T-helper 2 cell treated with Interferon-gamma antibody and Interleukin-4, amounts not matched to agents 5 μg/mL and 100 μg/mL, for 36 hours (primary cell): ENCODE measurements around the gene CDC42BPG.
A peak's percentile ranks its signal among the peaks of the same experiment; 100 is the strongest.

Experiments used
- DNase-seq: peaks from one replicate; pipeline ENCODE4 v3.0.0; 2021; ENCODE audit warnings: low spot score
- H3K27ac Mint-ChIP-seq: one replicate; pipeline ENCODE4 v1.8.0; 2021; ENCODE audit warnings: mild to moderate bottlenecking, mixed read lengths
- H3K27me3 Mint-ChIP-seq: one replicate; pipeline ENCODE4 v1.8.0; 2021; ENCODE audit warnings: low read depth, mixed read lengths
- H3K36me3 Mint-ChIP-seq: one replicate; pipeline ENCODE4 v1.8.0; 2021; ENCODE audit warnings: low read depth, mixed read lengths
- H3K4me1 Mint-ChIP-seq: one replicate; pipeline ENCODE4 v1.8.0; 2021; ENCODE audit warnings: low read depth, mixed read lengths
- H3K4me3 Mint-ChIP-seq: one replicate; pipeline ENCODE4 v1.8.0; 2022; ENCODE audit warnings: mild to moderate bottlenecking, moderate library complexity, mixed read lengths
- H3K9me3 Mint-ChIP-seq: one replicate; pipeline ENCODE4 v1.8.0; 2021; ENCODE audit warnings: mixed read lengths

CDC42BPG gene

GRCh38 chr11:64810891-64811272 is 33.6 kb downstream of the CDC42BPG start:
- DNase-seq, result no peak
- peak overlapping the region; percentile 88 for H3K27ac Mint-ChIP-seq

GRCh38 chr11:64810271-64810890 is 34.1 kb downstream of the CDC42BPG start, which contains the start of gene MEN1:
Gene MEN1, minus strand, starts transcription at chr11:64810551. Its CDS starts 442 bp downstream, at chr11:64810109.
- peak; percentile 85 for DNase-seq
- peaks cover 17% of the 10 kb centered on the region for H3K36me3 Mint-ChIP-seq
- peak within 1 kb of the TSS; percentile 88 for H3K27ac Mint-ChIP-seq
- peaks cover 14% of the 10 kb centered on the region for H3K4me1 Mint-ChIP-seq
- H3K27me3 Mint-ChIP-seq, result no peaks in the 10 kb centered on the region
- H3K4me3 Mint-ChIP-seq, result peak within 1 kb of the TSS; percentile 94
- no peaks in the 10 kb centered on the region for H3K9me3 Mint-ChIP-seq

More at GRCh38 chr11:64810891-64811272, 33.6 kb downstream of the CDC42BPG start:
- H3K36me3 Mint-ChIP-seq, result peaks cover 12% of the 10 kb centered on the region
- peak overlapping the region; percentile 94 for H3K4me3 Mint-ChIP-seq
- H3K4me1 Mint-ChIP-seq, result peaks cover 14% of the 10 kb centered on the region
- peaks cover 2% of the 10 kb centered on the region for H3K27me3 Mint-ChIP-seq
- H3K9me3 Mint-ChIP-seq, result no peaks in the 10 kb centered on the region

GRCh38 chr11:64809781-64810241 is 34.6 kb downstream of the CDC42BPG start:
- H3K4me1 Mint-ChIP-seq, result peaks cover 14% of the 10 kb centered on the region
- no peak for DNase-seq
- peak overlapping the region; percentile 94 for H3K4me3 Mint-ChIP-seq
- H3K27me3 Mint-ChIP-seq, result no peaks in the 10 kb centered on the region
- H3K9me3 Mint-ChIP-seq, result no peaks in the 10 kb centered on the region
- H3K36me3 Mint-ChIP-seq, result peaks cover 17% of the 10 kb centered on the region
- peak overlapping the region; percentile 69 for H3K27ac Mint-ChIP-seq

GRCh38 chr11:64805481-64805880 is 39.0 kb downstream of the CDC42BPG start:
- no peaks in the 10 kb centered on the region for H3K9me3 Mint-ChIP-seq
- H3K27ac Mint-ChIP-seq, result no peak overlapping the region
- H3K36me3 Mint-ChIP-seq, result peaks cover 19% of the 10 kb centered on the region
- no peak overlapping the region for H3K4me3 Mint-ChIP-seq
- H3K27me3 Mint-ChIP-seq, result no peaks in the 10 kb centered on the region
- peaks cover 23% of the 10 kb centered on the region for H3K4me1 Mint-ChIP-seq
- DNase-seq, result no peak

- Mint-ChIP-seq H3K4me3 (peak overlapping the region; percentile 91), H3K4me1 (peaks cover 21% of the 10 kb centered on the region), H3K27me3 (no peaks in the 10 kb centered on the region), H3K36me3 (peaks cover 21% of the 10 kb centered on the region), H3K9me3 (no peaks in the 10 kb centered on the region), H3K27ac (no peak overlapping the region)
- DNase-seq, result no peak
Observed at GRCh38 chr11:64804346-64805210, 39.9 kb downstream of the CDC42BPG start.

- Mint-ChIP-seq H3K36me3 (peaks cover 24% of the 10 kb centered on the region), H3K27ac (peak overlapping the region; percentile 82), H3K4me1 (peaks cover 16% of the 10 kb centered on the region), H3K9me3 (no peaks in the 10 kb centered on the region), H3K4me3 (peak overlapping the region; percentile 91), H3K27me3 (no peaks in the 10 kb centered on the region)
- DNase-seq, result no peak
Observed at GRCh38 chr11:64803846-64804345, 40.6 kb downstream of the CDC42BPG start.

- H3K4me1 Mint-ChIP-seq, result peaks cover 15% of the 10 kb centered on the region
- H3K9me3 Mint-ChIP-seq, result no peaks in the 10 kb centered on the region
- H3K27ac Mint-ChIP-seq, result peak within 1 kb of the TSS; percentile 82
- DNase-seq, result peak; percentile 89
- peaks cover 26% of the 10 kb centered on the region for H3K36me3 Mint-ChIP-seq
- H3K27me3 Mint-ChIP-seq, result no peaks in the 10 kb centered on the region
- peak within 1 kb of the TSS; percentile 91 for H3K4me3 Mint-ChIP-seq
Observed at GRCh38 chr11:64803158-64803845, 41.2 kb downstream of the CDC42BPG start, which contains the start of gene MAP4K2. Gene MAP4K2, minus strand, starts transcription at chr11:64803214. Its CDS starts 65 bp downstream, at chr11:64803149.

- peak overlapping the region; percentile 83 for H3K4me3 Mint-ChIP-seq
Observed at GRCh38 chr11:64802370-64803157, 41.9 kb downstream of the CDC42BPG start.

GRCh38 chr11:64801561-64802369 is 42.7 kb downstream of the CDC42BPG start:
- no peaks in the 10 kb centered on the region for H3K9me3 Mint-ChIP-seq
- DNase-seq, result no peak
- peaks cover 12% of the 10 kb centered on the region for H3K4me1 Mint-ChIP-seq
- H3K36me3 Mint-ChIP-seq, result peaks cover 21% of the 10 kb centered on the region
- no peaks in the 10 kb centered on the region for H3K27me3 Mint-ChIP-seq
- H3K27ac Mint-ChIP-seq, result peak overlapping the region; percentile 76
- H3K4me3 Mint-ChIP-seq, result peak overlapping the region; percentile 83

More at GRCh38 chr11:64802370-64803157, 41.9 kb downstream of the CDC42BPG start:
- Mint-ChIP-seq H3K27me3 (no peaks in the 10 kb centered on the region), H3K4me1 (peaks cover 12% of the 10 kb centered on the region), H3K27ac (peak overlapping the region; percentile 76), H3K36me3 (peaks cover 24% of the 10 kb centered on the region), H3K9me3 (no peaks in the 10 kb centered on the region)
- DNase-seq, result peak; percentile 19

- Mint-ChIP-seq H3K27ac (peak overlapping the region; percentile 63), H3K4me3 (peak overlapping the region; percentile 83), H3K36me3 (peaks cover 23% of the 10 kb centered on the region), H3K27me3 (no peaks in the 10 kb centered on the region), H3K4me1 (peaks cover 12% of the 10 kb centered on the region), H3K9me3 (no peaks in the 10 kb centered on the region)
- DNase-seq, result no peak
Observed at GRCh38 chr11:64801158-64801464, 43.3 kb downstream of the CDC42BPG start.

GRCh38 chr11:64800303-64801157 is 43.9 kb downstream of the CDC42BPG start:
- Mint-ChIP-seq H3K36me3 (peaks cover 19% of the 10 kb centered on the region), H3K27ac (peak overlapping the region; percentile 5), H3K4me1 (peaks cover 12% of the 10 kb centered on the region), H3K9me3 (no peaks in the 10 kb centered on the region), H3K27me3 (no peaks in the 10 kb centered on the region), H3K4me3 (peak overlapping the region; percentile 83)
- DNase-seq, result no peak
